Sigmoid colon (tissue), 7 donors: ENCODE results near the gene SLC9A9. TPM values are rescaled to one million over a fixed set of nuclear protein-coding genes. Genes with fewer than 3 reads are reported as not detected.

Source experiments
- DNase-seq: peaks from one replicate; pipeline ENCODE4 v3.0.0-alpha.2; 2019
- H3K27ac ChIP-seq, 4 donors: fragments of 200-600 bp; sonication (generic); one replicate each; pipeline ENCODE4 v1.5.1; 2016 to 2019; ENCODE audit warnings: mild to moderate bottlenecking in 1 of 4
- H3K27me3 ChIP-seq, 3 donors: fragments of 200-600 bp; sonication (generic); one replicate each; pipeline ENCODE4 v1.5.1; 2019; ENCODE audit warnings: mild to moderate bottlenecking in 1 of 3
- H3K36me3 ChIP-seq, 4 donors: fragments of 200-600 bp; sonication (generic); one replicate each; pipeline ENCODE4 v1.5.1; 2016 to 2019
- H3K4me1 ChIP-seq, 4 donors: fragments of 200-600 bp; sonication (generic); one replicate each; pipeline ENCODE4 v1.5.1; 2017 to 2019
- H3K4me3 ChIP-seq, 4 donors: fragments of 200-600 bp; sonication (generic); one replicate each; pipeline ENCODE4 v1.5.1; 2017 to 2019; ENCODE audit warnings: mild to moderate bottlenecking in 2 of 4, moderate library complexity in 1 of 4
- H3K9me3 ChIP-seq, 4 donors: fragments of 200-600 bp in 3 of 4; sonication (generic) in 3 of 4; one replicate each; pipeline versions ENCODE4 v1.5.1 to v1.6.1; 2013 to 2019
- EP300 ChIP-seq, 4 donors: sonication (generic); formaldehyde crosslinking; IDR thresholded peaks; one replicate each; pipeline ENCODE4 v1.6.1; 2017; ENCODE audit warnings: antibody characterized with exemption in 4 of 4
- POLR2A ChIP-seq, 2 donors: fragments of 450-650 bp; IDR thresholded peaks; one replicate each; pipeline ENCODE4 v1.6.1; 2016; ENCODE audit warnings: antibody characterized with exemption in 2 of 2, mild to moderate bottlenecking in 2 of 2, moderate library complexity in 2 of 2
- POLR2AphosphoS5 ChIP-seq, 4 donors: sonication (generic); formaldehyde crosslinking; IDR thresholded peaks; one replicate each; pipeline ENCODE4 v1.6.1; 2017; ENCODE audit warnings: antibody characterized with exemption in 4 of 4
- WGBS, 2 donors: extraction: QIAGEN DNeasy Blood & Tissue Kit; methylation state at CpG; one replicate each; pipeline ENCODE4 v1.1.7; 2013; 5-methylcytosine and 5-hydroxymethylcytosine counted together
- intact Hi-C: fragments of 100-400 bp; cut with DNase I; formaldehyde crosslinking; loops from one replicate; pipeline ENCODE4 v1.15.1; 2023
- polyA plus RNA-seq, 3 donors: library from polyadenylated mRNA; stranded (reverse); fragments of 200-250 nt; gene quantifications; one replicate each; pipeline ENCODE4 v1.2.3, GENCODE V29; 2013
- total RNA-seq, 4 donors: library from RNA; depleted of rRNA; stranded (reverse); fragments of >200 nt; gene quantifications; one replicate each; pipeline ENCODE4 v1.1.0, GENCODE V29; 2016
- TF ChIP-seq, protein P1 (sequence below), 4 experiments: fragments of 450-650 bp in 3 of 4; fragments of 200-600 bp in 1 of 4; IDR thresholded peaks; one replicate each; pipeline ENCODE4 v1.5.1; 2016 to 2019; ENCODE audit warnings: antibody characterized with exemption in 4 of 4, mild to moderate bottlenecking in 3 of 4, moderate library complexity in 2 of 4
- donor health status: healthy with polysubstance abuse.
- donor health status: Bipolar disorder and iron deficiency.
- donor health status: healthy.

Gene SLC9A9
- total and polyA plus RNA-seq, 7 donors, result 2.4 to 29.9 (median 18.9) TPM

- Histone ChIP-seq H3K4me3 (no peak overlapping the region), H3K27me3 (no peaks in the 10 kb centered on the region), H3K36me3 (no peaks in the 10 kb centered on the region), H3K9me3 (no peaks in the 10 kb centered on the region), H3K4me1 (no peaks in the 10 kb centered on the region), H3K27ac (no peak overlapping the region)
- DNase-seq, result no peak
- intact Hi-C loops, result no loop called here
- TF ChIP-seq, protein P1, sequence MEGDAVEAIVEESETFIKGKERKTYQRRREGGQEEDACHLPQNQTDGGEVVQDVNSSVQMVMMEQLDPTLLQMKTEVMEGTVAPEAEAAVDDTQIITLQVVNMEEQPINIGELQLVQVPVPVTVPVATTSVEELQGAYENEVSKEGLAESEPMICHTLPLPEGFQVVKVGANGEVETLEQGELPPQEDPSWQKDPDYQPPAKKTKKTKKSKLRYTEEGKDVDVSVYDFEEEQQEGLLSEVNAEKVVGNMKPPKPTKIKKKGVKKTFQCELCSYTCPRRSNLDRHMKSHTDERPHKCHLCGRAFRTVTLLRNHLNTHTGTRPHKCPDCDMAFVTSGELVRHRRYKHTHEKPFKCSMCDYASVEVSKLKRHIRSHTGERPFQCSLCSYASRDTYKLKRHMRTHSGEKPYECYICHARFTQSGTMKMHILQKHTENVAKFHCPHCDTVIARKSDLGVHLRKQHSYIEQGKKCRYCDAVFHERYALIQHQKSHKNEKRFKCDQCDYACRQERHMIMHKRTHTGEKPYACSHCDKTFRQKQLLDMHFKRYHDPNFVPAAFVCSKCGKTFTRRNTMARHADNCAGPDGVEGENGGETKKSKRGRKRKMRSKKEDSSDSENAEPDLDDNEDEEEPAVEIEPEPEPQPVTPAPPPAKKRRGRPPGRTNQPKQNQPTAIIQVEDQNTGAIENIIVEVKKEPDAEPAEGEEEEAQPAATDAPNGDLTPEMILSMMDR (IDR thresholded peaks at IDR 0.05), result no peak
- TF ChIP-seq POLR2AphosphoS5 (IDR thresholded peaks at IDR 0.05) (no peak), EP300 (IDR thresholded peaks at IDR 0.05) (no peak), POLR2A (IDR thresholded peaks at IDR 0.05) (no peak)
- 71 to 83% methylated on average over 1 of the region's 1 CpG for whole genome bisulfite sequencing, 2 donors
Observed at GRCh38 chr3:143311096-143311495, 537.2 kb downstream of the SLC9A9 start.

DNA sequence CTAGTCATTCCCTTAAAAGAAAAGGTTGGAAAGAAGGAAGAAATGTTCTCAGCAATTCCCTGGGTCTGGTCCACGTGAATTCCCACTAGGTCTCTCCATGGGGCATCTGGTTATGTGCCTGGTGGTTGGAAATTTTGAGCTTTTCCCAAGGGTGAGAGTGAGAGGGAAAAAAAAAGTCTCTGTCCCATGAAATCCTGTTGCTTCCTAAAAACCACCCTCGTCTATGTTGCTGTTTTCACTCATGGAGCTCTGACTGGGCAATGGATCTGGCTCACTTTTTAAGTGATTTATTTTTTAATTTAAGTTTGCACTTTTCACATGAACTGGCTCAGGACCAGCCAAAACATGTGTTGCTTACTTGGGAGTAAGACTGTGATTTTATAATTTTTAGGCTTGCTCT lies 538.6 kb downstream of the SLC9A9 start:
- Histone ChIP-seq H3K27ac (no peak overlapping the region), H3K36me3 (no peaks in the 10 kb centered on the region), H3K27me3 (no peaks in the 10 kb centered on the region), H3K9me3 (no peaks in the 10 kb centered on the region), H3K4me3 (no peak overlapping the region), H3K4me1 (no peaks in the 10 kb centered on the region)
- intact Hi-C loops, result no loop called here
- TF ChIP-seq POLR2AphosphoS5 (IDR thresholded peaks at IDR 0.05) (no peak), EP300 (IDR thresholded peaks at IDR 0.05) (no peak), POLR2A (IDR thresholded peaks at IDR 0.05) (no peak)
- no peak for DNase-seq
- WGBS, 2 donors, result 80 to 93% methylated on average over 2 of the region's 2 CpGs

- intact Hi-C loops, result no loop called here
- Histone ChIP-seq H3K4me3 (no peak overlapping the region), H3K27ac (no peak overlapping the region), H3K36me3 (no peaks in the 10 kb centered on the region), H3K9me3 (no peaks in the 10 kb centered on the region), H3K4me1 (no peaks in the 10 kb centered on the region), H3K27me3 (no peaks in the 10 kb centered on the region)
- 91 to 92% methylated on average over 1 of the region's 1 CpG for WGBS, 2 donors
- TF ChIP-seq POLR2AphosphoS5 (IDR thresholded peaks at IDR 0.05), result no peak
- no peak for TF ChIP-seq POLR2A (IDR thresholded peaks at IDR 0.05)
- TF ChIP-seq, protein P1 (IDR thresholded peaks at IDR 0.05), result no peak
- TF ChIP-seq EP300 (IDR thresholded peaks at IDR 0.05), result no peak
- DNase-seq, result no peak
Observed at GRCh38 chr3:143307613-143308183, 540.6 kb downstream of the SLC9A9 start.

DNA sequence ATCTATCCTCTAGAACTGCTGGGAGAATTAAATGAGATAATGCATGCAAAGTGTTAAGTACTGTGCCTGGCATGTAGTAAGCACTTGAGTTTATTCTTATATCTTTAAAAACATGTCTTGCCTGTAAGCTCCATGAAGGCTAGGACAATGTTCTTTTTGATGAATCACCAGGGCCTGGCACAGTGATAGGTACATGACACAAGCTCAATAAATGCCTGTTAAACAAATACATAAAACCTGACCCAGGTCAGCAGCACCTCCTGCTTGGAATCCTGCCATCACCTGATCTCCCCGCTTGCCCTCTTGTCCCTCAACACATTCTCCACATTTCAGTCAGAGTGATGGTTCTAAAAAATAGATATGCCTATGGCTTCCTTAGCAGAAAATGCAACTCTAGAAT lies 541.9 kb downstream of the SLC9A9 start:
- Histone ChIP-seq H3K36me3 (no peaks in the 10 kb centered on the region), H3K27me3 (no peaks in the 10 kb centered on the region), H3K9me3 (no peaks in the 10 kb centered on the region), H3K27ac (no peak overlapping the region), H3K4me3 (no peak overlapping the region), H3K4me1 (no peaks in the 10 kb centered on the region)
- no peak for DNase-seq
- 22 to 72% methylated on average over 1 of the region's 1 CpG for WGBS, 2 donors
- intact Hi-C loops, result no loop called here
- TF ChIP-seq, protein P1 (IDR thresholded peaks at IDR 0.05), result no peak
- TF ChIP-seq POLR2AphosphoS5 (IDR thresholded peaks at IDR 0.05) (no peak), EP300 (IDR thresholded peaks at IDR 0.05) (no peak), POLR2A (IDR thresholded peaks at IDR 0.05) (no peak)

- no peak overlapping the region for H3K4me3 ChIP-seq
- TF ChIP-seq POLR2A (IDR thresholded peaks at IDR 0.05) (no peak), EP300 (IDR thresholded peaks at IDR 0.05) (no peak), POLR2AphosphoS5 (IDR thresholded peaks at IDR 0.05) (peak in 1 of 4 donors; percentile 8)
- DNase-seq, result no peak
- H3K9me3 ChIP-seq, result no peaks in the 10 kb centered on the region
- no peak overlapping the region for H3K27ac ChIP-seq
- no peaks in the 10 kb centered on the region for H3K4me1 ChIP-seq
- no peaks in the 10 kb centered on the region for H3K36me3 ChIP-seq
- intact Hi-C loops, result no loop called here
- 64 to 73% methylated on average over 11 of the region's 11 CpGs for WGBS, 2 donors
- H3K27me3 ChIP-seq, result no peaks in the 10 kb centered on the region
Observed at GRCh38 chr3:143302638-143303171, 545.6 kb downstream of the SLC9A9 start.
